ENCODE results near the gene CORT. TPM values are rescaled to one million over a fixed set of nuclear protein-coding genes. Genes with fewer than 3 reads are reported as not detected.
A peak's percentile ranks its signal among the peaks of the same experiment; 100 is the strongest.

Gene CORT
- polyA plus RNA-seq, 1 donor (not counting 4 experiments of a cell fraction or from before 2014, with no cell fraction given): 0.17 TPM

DNA sequence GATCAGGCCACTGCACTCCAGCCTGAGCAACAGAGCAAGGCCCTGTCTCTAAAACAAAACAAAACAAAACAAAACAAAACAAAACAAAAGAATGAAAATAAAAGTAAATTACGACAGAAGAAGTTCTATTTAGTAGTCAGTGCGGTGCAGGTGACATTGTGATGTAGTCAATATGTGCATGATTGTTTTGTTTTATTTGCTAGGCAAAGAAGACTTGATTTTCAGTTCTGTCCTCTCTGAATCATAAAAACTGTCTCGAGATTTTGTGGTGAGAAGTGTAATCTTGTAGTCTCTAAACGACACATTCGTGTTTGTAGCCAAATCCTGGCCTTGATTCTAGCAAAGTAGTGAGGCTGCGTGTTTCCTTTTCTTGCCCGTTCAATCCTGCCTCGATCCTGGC lies 48.4 kb downstream of the CORT start:
- peaks cover 2 to 5% of the 10 kb centered on the region in 2 experiments for H3K36me3 ChIP-seq (ENCODE audit: control insufficient read depth in 2 of 2, extremely low read depth in 1 of 2, insufficient read depth in 2 of 2, low read length in 2 of 2)
- no peaks in the 10 kb centered on the region for H3K9me3 ChIP-seq (ENCODE audit: control insufficient read depth, low read depth, low read length)
- no peak overlapping the region for H3K27ac ChIP-seq (ENCODE audit: control insufficient read depth, insufficient read depth, low read length)
- H3K4me2 ChIP-seq (ENCODE audit: control insufficient read depth, extremely low read depth, insufficient read depth, low read depth, low read length): no peak overlapping the region
- H3K79me2 ChIP-seq (ENCODE audit: control insufficient read depth, insufficient read depth, low read length): peaks cover 61% of the 10 kb centered on the region
- H3K27me3 ChIP-seq (ENCODE audit: control insufficient read depth, extremely low read depth, insufficient read depth, low read length): no peaks in the 10 kb centered on the region
- no peaks in the 10 kb centered on the region for H3K9me1 ChIP-seq (ENCODE audit: control insufficient read depth, extremely low read depth, insufficient read depth, low read length)
- FAIRE-seq: peak; percentile 9
- DNase-seq (ENCODE audit: low read depth, low spot score): no peak
- TF ChIP-seq, protein P1, sequence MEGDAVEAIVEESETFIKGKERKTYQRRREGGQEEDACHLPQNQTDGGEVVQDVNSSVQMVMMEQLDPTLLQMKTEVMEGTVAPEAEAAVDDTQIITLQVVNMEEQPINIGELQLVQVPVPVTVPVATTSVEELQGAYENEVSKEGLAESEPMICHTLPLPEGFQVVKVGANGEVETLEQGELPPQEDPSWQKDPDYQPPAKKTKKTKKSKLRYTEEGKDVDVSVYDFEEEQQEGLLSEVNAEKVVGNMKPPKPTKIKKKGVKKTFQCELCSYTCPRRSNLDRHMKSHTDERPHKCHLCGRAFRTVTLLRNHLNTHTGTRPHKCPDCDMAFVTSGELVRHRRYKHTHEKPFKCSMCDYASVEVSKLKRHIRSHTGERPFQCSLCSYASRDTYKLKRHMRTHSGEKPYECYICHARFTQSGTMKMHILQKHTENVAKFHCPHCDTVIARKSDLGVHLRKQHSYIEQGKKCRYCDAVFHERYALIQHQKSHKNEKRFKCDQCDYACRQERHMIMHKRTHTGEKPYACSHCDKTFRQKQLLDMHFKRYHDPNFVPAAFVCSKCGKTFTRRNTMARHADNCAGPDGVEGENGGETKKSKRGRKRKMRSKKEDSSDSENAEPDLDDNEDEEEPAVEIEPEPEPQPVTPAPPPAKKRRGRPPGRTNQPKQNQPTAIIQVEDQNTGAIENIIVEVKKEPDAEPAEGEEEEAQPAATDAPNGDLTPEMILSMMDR (optimal IDR thresholded peaks at IDR 0.05 in 1 of 3, IDR thresholded peaks at IDR 0.05 in 1 of 3, conservative IDR thresholded peaks at IDR 0.05 in 1 of 3; ENCODE audit: extremely low read depth in 1 of 3, insufficient read depth in 2 of 3, low read length in 3 of 3): no peak
- TF ChIP-seq EZH2 (IDR thresholded peaks at IDR 0.05; ENCODE audit: low read length): no peak
- dilution Hi-C loops (cut with MboI; ENCODE audit: extremely low pct_ligation_motif_present, low sequenced_read_pairs): no loop called here
- H4K20me1 ChIP-seq (ENCODE audit: control insufficient read depth, extremely low read depth, insufficient read depth, low read length): no peaks in the 10 kb centered on the region
- H3K4me1 ChIP-seq (ENCODE audit: control insufficient read depth, extremely low read depth, insufficient read depth, low read length): peaks cover 22% of the 10 kb centered on the region
- H3K9ac ChIP-seq (ENCODE audit: control insufficient read depth, extremely low read depth, insufficient read depth, low read length): no peak overlapping the region
- no peak overlapping the region for H2AFZ ChIP-seq (ENCODE audit: control insufficient read depth, low read length)
- H3K4me3 ChIP-seq (ENCODE audit: control insufficient read depth in 2 of 3, extremely low read depth in 1 of 3, insufficient read depth in 2 of 3, low read depth in 1 of 3, low read length in 3 of 3): no peak overlapping the region

Other genes starting within 250 kb of the CORT start
- gene KIF1B, start 239.5 kb upstream of the CORT start, polyA plus RNA-seq: 13.4 to 15.1 TPM (median 14.6 TPM) in 3 replicates
- 67.2 to 104 TPM (median 79.1 TPM) in 3 replicates for gene PGD, start 51.0 kb upstream of the CORT start, polyA plus RNA-seq
- gene CENPS, start 19.6 kb upstream of the CORT start, polyA plus RNA-seq: 4.6 to 13.3 TPM (median 10.3 TPM) in 3 replicates
- gene DFFA, start 22.5 kb downstream of the CORT start, polyA plus RNA-seq: 44.4 to 63.1 TPM (median 53.1 TPM) in 3 replicates
- 7.3 to 19.4 TPM (median 8.4 TPM) in 3 replicates for gene PEX14, start 24.9 kb downstream of the CORT start, polyA plus RNA-seq

Measured in keratinocyte (primary cell).